ENCODE results near the gene GIMAP6. TPM values are rescaled to one million over a fixed set of nuclear protein-coding genes. Genes with fewer than 3 reads are reported as not detected.

Gene GIMAP6
- total and polyA plus RNA-seq, 2 of the 4 experiments (the other 2 are of a cell fraction) = not detected

DNA sequence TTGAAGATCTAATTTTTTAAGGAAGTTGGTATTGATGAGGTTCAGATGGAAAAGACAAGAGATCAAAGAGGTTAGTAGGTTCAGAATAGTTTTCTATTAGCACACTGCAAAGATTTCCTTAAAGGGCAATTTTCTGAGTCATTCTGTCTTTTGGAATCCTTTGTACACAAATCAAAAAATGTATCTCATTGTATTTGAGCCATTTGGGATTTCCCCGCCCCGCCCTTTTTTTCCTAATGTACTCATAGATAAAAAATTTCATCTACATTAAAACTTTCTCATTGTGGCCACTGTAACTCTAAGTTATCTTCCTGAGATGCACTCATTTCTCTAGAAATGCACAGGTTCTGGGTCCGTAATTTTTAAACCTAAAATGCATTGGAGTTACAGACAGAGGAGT is 12.1 kb downstream of the GIMAP6 start:
- ChIA-PET CTCF (no interaction called here), POLR2A (ENCODE audit: unreplicated experiment) (no interaction called here)
- no peak overlapping the region for H3K14ac ChIP-seq (replicated peaks; ENCODE audit: low read depth, low read length)
- no peak overlapping the region for H2AK5ac ChIP-seq (ENCODE audit: low read depth, low read length)
- H3K4me1 ChIP-seq (ENCODE audit: control insufficient read depth, insufficient read depth, low read length) = no peaks in the 10 kb centered on the region
- H3K4me2 ChIP-seq (ENCODE audit: low read depth, low read length) = no peak overlapping the region
- no peaks in the 10 kb centered on the region for H3K79me1 ChIP-seq (ENCODE audit: low read depth in 1 of 2, low read length in 2 of 2)
- no peak for DNase-seq
- H3K18ac ChIP-seq (ENCODE audit: low read depth, low read length) = no peak overlapping the region
- H4K8ac ChIP-seq (ENCODE audit: low read depth in 2 of 2, low read length in 2 of 2) = no peak overlapping the region
- TF ChIP-seq, protein P1, sequence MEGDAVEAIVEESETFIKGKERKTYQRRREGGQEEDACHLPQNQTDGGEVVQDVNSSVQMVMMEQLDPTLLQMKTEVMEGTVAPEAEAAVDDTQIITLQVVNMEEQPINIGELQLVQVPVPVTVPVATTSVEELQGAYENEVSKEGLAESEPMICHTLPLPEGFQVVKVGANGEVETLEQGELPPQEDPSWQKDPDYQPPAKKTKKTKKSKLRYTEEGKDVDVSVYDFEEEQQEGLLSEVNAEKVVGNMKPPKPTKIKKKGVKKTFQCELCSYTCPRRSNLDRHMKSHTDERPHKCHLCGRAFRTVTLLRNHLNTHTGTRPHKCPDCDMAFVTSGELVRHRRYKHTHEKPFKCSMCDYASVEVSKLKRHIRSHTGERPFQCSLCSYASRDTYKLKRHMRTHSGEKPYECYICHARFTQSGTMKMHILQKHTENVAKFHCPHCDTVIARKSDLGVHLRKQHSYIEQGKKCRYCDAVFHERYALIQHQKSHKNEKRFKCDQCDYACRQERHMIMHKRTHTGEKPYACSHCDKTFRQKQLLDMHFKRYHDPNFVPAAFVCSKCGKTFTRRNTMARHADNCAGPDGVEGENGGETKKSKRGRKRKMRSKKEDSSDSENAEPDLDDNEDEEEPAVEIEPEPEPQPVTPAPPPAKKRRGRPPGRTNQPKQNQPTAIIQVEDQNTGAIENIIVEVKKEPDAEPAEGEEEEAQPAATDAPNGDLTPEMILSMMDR (conservative IDR thresholded peaks at IDR 0.05; ENCODE audit: low read depth, low read length) = no peak
- TF ChIP-seq BHLHE40 (IDR thresholded peaks at IDR 0.05; ENCODE audit: low read depth, low read length) (no peak), CEBPB (IDR thresholded peaks at IDR 0.05; ENCODE audit: low read depth, low read length) (no peak), RCOR1 (IDR thresholded peaks at IDR 0.05; ENCODE audit: insufficient replicate concordance, low read length) (no peak), MAZ (IDR thresholded peaks at IDR 0.05; ENCODE audit: borderline replicate concordance, low read depth, low read length) (no peak), MAFK (IDR thresholded peaks at IDR 0.05; ENCODE audit: low read depth, low read length) (no peak), MXI1 (IDR thresholded peaks at IDR 0.05; ENCODE audit: borderline replicate concordance, low read depth, low read length) (no peak), RFX5 (IDR thresholded peaks at IDR 0.05; ENCODE audit: low read depth, low read length) (no peak)
- TF ChIP-seq, protein P2, sequence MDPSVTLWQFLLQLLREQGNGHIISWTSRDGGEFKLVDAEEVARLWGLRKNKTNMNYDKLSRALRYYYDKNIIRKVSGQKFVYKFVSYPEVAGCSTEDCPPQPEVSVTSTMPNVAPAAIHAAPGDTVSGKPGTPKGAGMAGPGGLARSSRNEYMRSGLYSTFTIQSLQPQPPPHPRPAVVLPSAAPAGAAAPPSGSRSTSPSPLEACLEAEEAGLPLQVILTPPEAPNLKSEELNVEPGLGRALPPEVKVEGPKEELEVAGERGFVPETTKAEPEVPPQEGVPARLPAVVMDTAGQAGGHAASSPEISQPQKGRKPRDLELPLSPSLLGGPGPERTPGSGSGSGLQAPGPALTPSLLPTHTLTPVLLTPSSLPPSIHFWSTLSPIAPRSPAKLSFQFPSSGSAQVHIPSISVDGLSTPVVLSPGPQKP (IDR thresholded peaks at IDR 0.05; ENCODE audit: borderline replicate concordance, low read depth, low read length) = no peak
- no peaks in the 10 kb centered on the region for H3K36me3 ChIP-seq (ENCODE audit: control insufficient read depth, insufficient read depth, low read length)
- no peak overlapping the region for H3K4ac ChIP-seq (ENCODE audit: low read depth, low read length)
- no peaks in the 10 kb centered on the region for H3K9me1 ChIP-seq (ENCODE audit: insufficient read depth, low read length)
- no peaks in the 10 kb centered on the region for H3K27me3 ChIP-seq (ENCODE audit: control insufficient read depth, insufficient read depth, low read length)
- in situ Hi-C loops (cut with MboI; ENCODE audit: low sequenced_read_pairs) (no loop called here), dilution Hi-C loops (cut with HindIII; ENCODE audit: low sequenced_read_pairs, unreplicated experiment) (no loop called here), intact Hi-C loops (cut with micrococcal nuclease) (no loop called here)
- no peak overlapping the region for H3K4me3 ChIP-seq (ENCODE audit: insufficient read depth, low read depth, low read length)
- H2BK15ac ChIP-seq (ENCODE audit: low read depth, low read length) = no peak overlapping the region
- H2BK120ac ChIP-seq (ENCODE audit: low read depth, low read length) = no peak overlapping the region
- H3K9ac ChIP-seq (ENCODE audit: low read depth, low read length) = no peak overlapping the region
- 17% methylated on average over 1 of the region's 3 CpGs; no CpG with 5 or more reads in 1 of the 2 experiments for WGBS, 2 experiments (ENCODE audit: extremely low coverage in 2 of 2, insufficient read length in 1 of 2)
- no peak overlapping the region for H4K5ac ChIP-seq (ENCODE audit: low read depth, low read length)
- no peak overlapping the region for H3K27ac ChIP-seq (ENCODE audit: insufficient read depth, low read length)
- no peak overlapping the region for H2AFZ ChIP-seq (replicated peaks; ENCODE audit: low read length, poor library complexity)
- H2BK5ac ChIP-seq (ENCODE audit: low read depth, low read length, poor library complexity, severe bottlenecking) = no peak overlapping the region
- no peak for ATAC-seq (ENCODE audit: low read depth)
- no peak overlapping the region for H3K23ac ChIP-seq (ENCODE audit: low read depth, low read length)
- H2BK20ac ChIP-seq (ENCODE audit: low read depth, low read length) = no peak overlapping the region
- no peaks in the 10 kb centered on the region for H4K20me1 ChIP-seq (ENCODE audit: insufficient read depth, low read length)
- H3K9me3 ChIP-seq (ENCODE audit: control insufficient read depth, insufficient read depth, low read length) = peaks cover 10% of the 10 kb centered on the region; the same call in 1 of the 2 replicates
- H3K56ac ChIP-seq (ENCODE audit: extremely low read depth, insufficient read depth, low read length) = no peak overlapping the region
- no TSS peak for BruUV-seq (replicated peaks)
- no peak overlapping the region for H2AK9ac ChIP-seq (replicated peaks; ENCODE audit: low read depth, low read length, poor library complexity)
- H4K91ac ChIP-seq (ENCODE audit: insufficient read depth, low read depth, low read length) = no peak overlapping the region
